ENCODE measurements around the gene NRP1.

The NRP1 gene

DNA sequence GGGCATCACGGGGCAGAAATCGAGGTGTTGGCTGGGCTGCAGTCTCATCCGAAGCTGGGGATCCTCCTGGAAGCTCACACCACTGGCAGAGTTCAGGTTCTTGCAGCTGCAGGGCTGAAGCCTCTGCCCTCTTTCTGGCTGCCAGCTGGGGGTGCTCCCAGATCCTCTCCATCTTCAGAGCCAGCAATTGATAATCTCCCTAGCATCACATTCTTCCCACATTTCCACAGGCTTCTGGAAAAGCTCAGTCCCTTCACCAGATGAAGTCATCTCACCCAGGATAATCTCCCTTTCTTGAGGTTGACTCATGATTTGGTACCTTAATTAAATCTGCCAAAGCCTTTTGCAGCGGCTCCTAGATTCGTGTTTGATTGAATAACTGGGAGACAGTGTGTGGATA, 55.2 kb downstream of the NRP1 start:
- peak; percentile 70 for DNase-seq (ENCODE audit: low read depth)
- TF ChIP-seq, protein P1, sequence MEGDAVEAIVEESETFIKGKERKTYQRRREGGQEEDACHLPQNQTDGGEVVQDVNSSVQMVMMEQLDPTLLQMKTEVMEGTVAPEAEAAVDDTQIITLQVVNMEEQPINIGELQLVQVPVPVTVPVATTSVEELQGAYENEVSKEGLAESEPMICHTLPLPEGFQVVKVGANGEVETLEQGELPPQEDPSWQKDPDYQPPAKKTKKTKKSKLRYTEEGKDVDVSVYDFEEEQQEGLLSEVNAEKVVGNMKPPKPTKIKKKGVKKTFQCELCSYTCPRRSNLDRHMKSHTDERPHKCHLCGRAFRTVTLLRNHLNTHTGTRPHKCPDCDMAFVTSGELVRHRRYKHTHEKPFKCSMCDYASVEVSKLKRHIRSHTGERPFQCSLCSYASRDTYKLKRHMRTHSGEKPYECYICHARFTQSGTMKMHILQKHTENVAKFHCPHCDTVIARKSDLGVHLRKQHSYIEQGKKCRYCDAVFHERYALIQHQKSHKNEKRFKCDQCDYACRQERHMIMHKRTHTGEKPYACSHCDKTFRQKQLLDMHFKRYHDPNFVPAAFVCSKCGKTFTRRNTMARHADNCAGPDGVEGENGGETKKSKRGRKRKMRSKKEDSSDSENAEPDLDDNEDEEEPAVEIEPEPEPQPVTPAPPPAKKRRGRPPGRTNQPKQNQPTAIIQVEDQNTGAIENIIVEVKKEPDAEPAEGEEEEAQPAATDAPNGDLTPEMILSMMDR (conservative IDR thresholded peaks at IDR 0.05; ENCODE audit: control insufficient read depth, insufficient read depth, low read depth, low read length) = no peak
- H3K4me3 ChIP-seq (ENCODE audit: control insufficient read depth, low read depth, low read length) = no peak overlapping the region

- no peak for DNase-seq (ENCODE audit: low read depth)
- TF ChIP-seq, protein P1 (conservative IDR thresholded peaks at IDR 0.05; ENCODE audit: control insufficient read depth, insufficient read depth, low read depth, low read length) = no peak
- no peak overlapping the region for H3K4me3 ChIP-seq (ENCODE audit: control insufficient read depth, low read depth, low read length)
These were observed 56.3 kb downstream of the NRP1 start for GRCh38 chr10:33278198-33278597.

DNA sequence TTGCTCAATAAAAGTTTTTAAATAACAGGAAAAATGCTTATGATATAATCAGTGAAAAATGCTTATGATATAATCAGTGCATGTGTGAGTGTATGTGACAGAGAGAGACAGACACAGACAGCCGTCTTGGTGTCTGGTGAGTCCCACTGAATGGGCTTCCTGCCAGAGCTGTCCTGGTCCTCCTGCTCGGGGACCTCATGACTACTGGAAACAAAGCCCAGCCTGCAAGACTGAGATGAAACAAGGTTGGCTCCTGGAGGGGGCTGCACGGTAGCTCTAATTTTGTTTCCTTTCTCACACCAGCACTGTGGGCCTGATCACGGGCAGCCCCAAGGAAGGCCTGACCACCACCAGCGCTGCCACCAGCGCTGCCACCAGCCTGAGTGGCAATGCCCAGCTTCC, 57.3 kb downstream of the NRP1 start:
- DNase-seq (ENCODE audit: low read depth) = peak; percentile 43
- TF ChIP-seq, protein P1 (conservative IDR thresholded peaks at IDR 0.05; ENCODE audit: control insufficient read depth, insufficient read depth, low read depth, low read length) = no peak
- H3K4me3 ChIP-seq (ENCODE audit: control insufficient read depth, low read depth, low read length) = no peak overlapping the region

- no peak overlapping the region for H3K4me3 ChIP-seq (ENCODE audit: control insufficient read depth, low read depth, low read length)
- DNase-seq (ENCODE audit: low read depth) = no peak
- TF ChIP-seq, protein P1 (conservative IDR thresholded peaks at IDR 0.05; ENCODE audit: control insufficient read depth, insufficient read depth, low read depth, low read length) = no peak
These were observed 58.1 kb downstream of the NRP1 start for GRCh38 chr10:33276282-33276923.

DNA sequence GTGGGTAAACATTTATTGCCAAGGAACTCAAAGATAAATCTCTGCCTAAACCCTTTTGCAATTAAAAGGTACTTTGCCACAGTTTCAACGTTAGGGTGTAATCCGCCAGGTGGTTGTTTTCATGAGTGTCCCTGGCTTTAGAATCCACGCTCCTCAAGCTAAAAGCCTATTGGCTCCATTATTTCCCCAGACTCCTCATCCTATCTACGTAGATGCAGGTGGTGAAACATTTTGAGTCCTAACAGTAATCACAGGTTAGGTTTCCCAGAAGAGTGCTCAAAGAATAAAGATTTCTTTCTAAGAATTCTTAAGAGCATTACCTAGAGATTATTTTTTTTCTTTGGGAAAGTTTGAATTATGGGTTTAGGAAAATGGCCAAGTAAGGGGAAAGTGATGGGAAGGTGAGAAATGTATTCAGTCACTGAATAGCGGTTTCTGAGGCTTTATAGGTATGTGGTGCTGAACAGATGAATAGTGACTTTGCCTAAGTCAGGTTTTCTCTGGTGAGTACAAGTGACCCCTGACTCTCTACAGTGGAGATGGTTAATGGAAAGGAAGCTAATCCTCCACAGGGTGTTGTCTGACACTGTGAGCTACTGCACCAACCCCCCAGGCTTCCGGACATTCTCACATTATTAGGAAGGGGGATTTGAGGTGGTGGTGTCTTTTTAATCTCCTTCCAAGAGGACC, 60.2 kb downstream of the NRP1 start:
- H3K4me3 ChIP-seq (ENCODE audit: control insufficient read depth, low read depth, low read length) = no peak overlapping the region
- DNase-seq (ENCODE audit: low read depth) = peak; percentile 34
- TF ChIP-seq, protein P1 (conservative IDR thresholded peaks at IDR 0.05; ENCODE audit: control insufficient read depth, insufficient read depth, low read depth, low read length) = no peak

- H3K4me3 ChIP-seq (ENCODE audit: control insufficient read depth, low read depth, low read length) = peak overlapping the region; percentile 1
- TF ChIP-seq, protein P1 (conservative IDR thresholded peaks at IDR 0.05; ENCODE audit: control insufficient read depth, insufficient read depth, low read depth, low read length) = peak; percentile 11
- peak; percentile 96 for DNase-seq (ENCODE audit: low read depth)
These were observed 61.0 kb downstream of the NRP1 start for GRCh38 chr10:33273295-33274002.

All from fibroblast of mammary gland (primary cell).